Spleen (tissue), 7 donors: ENCODE measurements around the gene SNPH.

Experiments used
- POLR2A ChIP-seq, 3 donors: fragments of 450-650 bp; IDR thresholded peaks; one replicate each; pipeline ENCODE4 v1.5.1; 2017; ENCODE audit warnings: antibody characterized with exemption in 3 of 3, mild to moderate bottlenecking in 1 of 3
- TF ChIP-seq, protein P1 (sequence below), 11 experiments: fragments of 200-600 bp in 7 of 11; fragments of 450-650 bp in 4 of 11; sonication (generic) in 4 of 11; IDR thresholded peaks in 8 of 11; conservative IDR thresholded peaks in 3 of 11; 1 replicate in 7 of 11; 2 replicates in 4 of 11; pipeline versions ENCODE4 v1.4.0 to v1.8.0; 2016 to 2021; ENCODE audit warnings: antibody characterized with exemption in 11 of 11, inconsistent platforms in 4 of 11, mild to moderate bottlenecking in 1 of 11
- donor health status: DM: no; HTN: no; CAD: no; lungs with moderate emphysema.
- donor health status: DM: no; HTN: no; CAD: no.
- donor health status: DM: no; HTN: no; CAD: no.

DNA sequence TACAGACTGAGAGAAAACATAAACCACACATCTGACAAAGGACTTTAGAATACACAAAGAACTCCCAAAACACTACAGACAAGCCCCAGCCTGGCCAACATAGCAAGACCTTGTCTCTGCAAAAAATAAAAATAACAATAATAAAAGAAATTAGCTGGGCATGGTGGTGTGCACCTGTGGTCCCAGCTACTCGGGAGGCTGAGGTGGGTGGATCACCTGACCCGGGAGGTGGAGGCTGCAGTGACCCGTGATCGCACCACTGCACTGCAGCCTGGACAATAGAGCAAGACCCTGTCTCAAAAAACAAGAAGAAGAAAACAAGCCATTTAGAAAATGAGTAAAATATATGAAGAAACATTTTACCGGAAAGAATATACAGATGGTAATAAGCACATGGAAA lies 49.7 kb downstream of the SNPH start:
- TF ChIP-seq, protein P1, sequence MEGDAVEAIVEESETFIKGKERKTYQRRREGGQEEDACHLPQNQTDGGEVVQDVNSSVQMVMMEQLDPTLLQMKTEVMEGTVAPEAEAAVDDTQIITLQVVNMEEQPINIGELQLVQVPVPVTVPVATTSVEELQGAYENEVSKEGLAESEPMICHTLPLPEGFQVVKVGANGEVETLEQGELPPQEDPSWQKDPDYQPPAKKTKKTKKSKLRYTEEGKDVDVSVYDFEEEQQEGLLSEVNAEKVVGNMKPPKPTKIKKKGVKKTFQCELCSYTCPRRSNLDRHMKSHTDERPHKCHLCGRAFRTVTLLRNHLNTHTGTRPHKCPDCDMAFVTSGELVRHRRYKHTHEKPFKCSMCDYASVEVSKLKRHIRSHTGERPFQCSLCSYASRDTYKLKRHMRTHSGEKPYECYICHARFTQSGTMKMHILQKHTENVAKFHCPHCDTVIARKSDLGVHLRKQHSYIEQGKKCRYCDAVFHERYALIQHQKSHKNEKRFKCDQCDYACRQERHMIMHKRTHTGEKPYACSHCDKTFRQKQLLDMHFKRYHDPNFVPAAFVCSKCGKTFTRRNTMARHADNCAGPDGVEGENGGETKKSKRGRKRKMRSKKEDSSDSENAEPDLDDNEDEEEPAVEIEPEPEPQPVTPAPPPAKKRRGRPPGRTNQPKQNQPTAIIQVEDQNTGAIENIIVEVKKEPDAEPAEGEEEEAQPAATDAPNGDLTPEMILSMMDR (IDR thresholded peaks at IDR 0.05 in 8 of 11, conservative IDR thresholded peaks at IDR 0.05 in 3 of 11): no peak
- TF ChIP-seq POLR2A (IDR thresholded peaks at IDR 0.05): no peak
